ENCODE data around the gene CGB5. TPM values are rescaled to one million over a fixed set of nuclear protein-coding genes. Genes with fewer than 3 reads are reported as not detected.
A peak's percentile ranks its signal among the peaks of the same experiment; 100 is the strongest.
"Not testable (repeated sequence)": the region's sequence is repeated elsewhere in the genome, so short reads cannot be mapped to it uniquely, and the experiment has no call there.

CGB5 gene
- total RNA-seq, 1 donor from 2014 or later: not detected

- ATAC-seq (no peak), DNase-seq (ENCODE audit: low spot score) (no peak)
Observed at GRCh38 chr19:49020931-49021895, 22.4 kb upstream of the CGB5 start.

- DNase-seq (ENCODE audit: low spot score) (no peak), ATAC-seq (no peak)
Observed at GRCh38 chr19:49022116-49022515, 21.5 kb upstream of the CGB5 start.

GRCh38 chr19:49024233-49024632 is 19.4 kb upstream of the CGB5 start, which contains the start of gene CGB3:
Gene CGB3, minus strand, starts transcription at chr19:49024333. Its CDS starts 362 bp downstream, at chr19:49023971.
- DNase-seq (ENCODE audit: low spot score); ATAC-seq: not testable (repeated sequence)

GRCh38 chr19:49025088-49025487 is 18.6 kb upstream of the CGB5 start:
- DNase-seq (ENCODE audit: low spot score); ATAC-seq: not testable (repeated sequence)

- ATAC-seq; DNase-seq (ENCODE audit: low spot score): not testable (repeated sequence)
Observed at GRCh38 chr19:49025599-49025998, 18.0 kb upstream of the CGB5 start.

GRCh38 chr19:49028686-49029085 is 15.0 kb upstream of the CGB5 start:
- ATAC-seq; DNase-seq (ENCODE audit: low spot score): not testable (repeated sequence)

- not testable (repeated sequence) for DNase-seq (ENCODE audit: low spot score); ATAC-seq
Observed at GRCh38 chr19:49029749-49030148, 13.9 kb upstream of the CGB5 start.

- not testable (repeated sequence) for ATAC-seq; DNase-seq (ENCODE audit: low spot score)
Observed at GRCh38 chr19:49030323-49030722, 13.3 kb upstream of the CGB5 start.

GRCh38 chr19:49031642-49032301 is 11.9 kb upstream of the CGB5 start, which contains the start of gene CGB2:
Gene CGB2, plus strand, starts transcription at chr19:49031890. Its CDS starts 206 bp downstream, at chr19:49032096.
- DNase-seq (ENCODE audit: low spot score); ATAC-seq: not testable (repeated sequence)

GRCh38 chr19:49036815-49037214 is 6.8 kb upstream of the CGB5 start, which contains the start of gene CGB1:
Gene CGB1, minus strand, starts transcription at chr19:49036895. Its CDS starts 184 bp downstream, at chr19:49036711.
- not testable (repeated sequence) for DNase-seq (ENCODE audit: low spot score); ATAC-seq

- not testable (repeated sequence) for DNase-seq (ENCODE audit: low spot score); ATAC-seq
Observed at GRCh38 chr19:49038111-49038510, 5.5 kb upstream of the CGB5 start.

- not testable (repeated sequence) for ATAC-seq; DNase-seq (ENCODE audit: low spot score)
Observed at GRCh38 chr19:49038557-49039276, 4.9 kb upstream of the CGB5 start.

- not testable (repeated sequence) for ATAC-seq; DNase-seq (ENCODE audit: low spot score)
Observed at GRCh38 chr19:49039736-49040135, 3.9 kb upstream of the CGB5 start.

GRCh38 chr19:49042177-49042576 is 1.5 kb upstream of the CGB5 start:
- no peak for DNase-seq (ENCODE audit: low spot score)
- ATAC-seq: no peak

- not testable (repeated sequence) for DNase-seq (ENCODE audit: low spot score); ATAC-seq
Observed at GRCh38 chr19:49042666-49043065, 982 bp upstream of the CGB5 start.

- not testable (repeated sequence) for ATAC-seq; DNase-seq (ENCODE audit: low spot score)
Observed at GRCh38 chr19:49049011-49049410, 5.4 kb downstream of the CGB5 start, which contains the start of gene CGB8. Gene CGB8, minus strand, starts transcription at chr19:49049111. Its CDS starts 372 bp downstream, at chr19:49048739.

- not testable (repeated sequence) for DNase-seq (ENCODE audit: low spot score); ATAC-seq
Observed at GRCh38 chr19:49049834-49050233, 6.2 kb downstream of the CGB5 start.

GRCh38 chr19:49050376-49051033 is 6.9 kb downstream of the CGB5 start:
- ATAC-seq; DNase-seq (ENCODE audit: low spot score): not testable (repeated sequence)

GRCh38 chr19:49056101-49056901 is 12.7 kb downstream of the CGB5 start:
- DNase-seq (ENCODE audit: low spot score) (peak; percentile 64), ATAC-seq (peak; percentile 90)

Measured in left lobe of liver (tissue), 2 donors.